HL-60 (cell line): ENCODE data around the gene MYOZ3.

Experiments
- CTCF ChIP-seq: IDR thresholded peaks from one replicate; pipeline ENCODE4 v1.5.1; 2011; ENCODE audit warnings: low read length, control low read depth, inconsistent platforms; ENCODE audit not compliant: insufficient read depth
- POLR2AphosphoS5 ChIP-seq: IDR thresholded peaks from 2 replicates; pipeline ENCODE4 v1.6.1; 2012; ENCODE audit warnings: low read depth
- REST ChIP-seq: IDR thresholded peaks from 2 replicates; pipeline ENCODE4 v1.6.1; 2012; ENCODE audit warnings: low read depth; ENCODE audit not compliant: insufficient replicate concordance
- SPI1 ChIP-seq: IDR thresholded peaks from 2 replicates; pipeline ENCODE4 v1.6.1; 2012; ENCODE audit warnings: low read depth, mild to moderate bottlenecking, borderline replicate concordance

DNA sequence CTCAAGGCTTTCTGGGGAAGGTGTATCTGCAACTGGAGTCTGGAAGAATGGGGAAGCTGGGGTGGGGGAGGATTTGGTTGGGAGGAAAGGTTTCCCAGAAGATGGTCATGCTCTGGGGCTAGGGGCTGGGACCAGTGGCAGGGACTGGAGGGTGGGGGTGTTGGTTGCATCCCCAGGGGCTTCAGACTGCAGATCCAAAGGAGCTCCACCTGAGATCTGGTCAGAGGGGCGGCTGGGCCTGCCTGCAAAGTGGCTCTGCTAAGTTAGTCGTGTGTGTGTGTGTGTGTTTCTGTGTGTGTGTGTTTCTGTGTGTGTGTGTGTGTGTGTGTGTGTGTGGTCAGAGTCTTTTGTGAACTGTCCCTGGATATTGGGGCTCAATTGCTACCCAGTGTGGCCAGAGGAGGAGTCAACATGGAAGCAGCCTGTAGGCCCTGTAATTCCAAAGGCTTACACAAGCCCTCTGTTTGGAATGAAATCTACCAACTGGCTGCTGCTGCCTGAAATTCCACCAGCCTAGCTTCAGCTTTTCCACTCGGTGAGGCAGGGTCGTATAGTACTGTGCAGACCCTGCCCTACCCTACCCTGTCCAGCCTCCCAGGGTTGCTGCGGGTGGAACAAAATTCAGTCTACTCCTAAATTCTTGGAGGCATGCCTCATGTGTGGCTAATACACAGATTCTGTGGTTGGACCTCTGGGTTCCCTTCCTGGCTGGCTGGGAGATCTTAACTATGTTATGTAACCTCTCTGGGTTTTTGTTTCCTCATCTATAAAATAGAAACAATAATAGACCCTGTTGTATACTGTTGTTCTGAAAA, 33.1 kb upstream of the MYOZ3 start:
- TF ChIP-seq CTCF (no peak), REST (no peak), POLR2AphosphoS5 (no peak), SPI1 (no peak)
